Smooth muscle cell (in vitro differentiated cells): ENCODE data around the gene KCNK2. TPM values are rescaled to one million over a fixed set of nuclear protein-coding genes. Genes with fewer than 3 reads are reported as not detected.

Experiments
- DNase-seq: peaks from one replicate; lab custom pipeline; 2025; ENCODE audit not compliant: unreplicated experiment; lab: John Stamatoyannopoulos, UW
- H2AFZ ChIP-seq: fragments of 200-600 bp; sonication (generic); 2 replicates; pipeline ENCODE4 v1.6.0; 2016; ENCODE audit warnings: antibody characterized with exemption, low read depth, mild to moderate bottlenecking
- H3F3A ChIP-seq: fragments of 200-600 bp; sonication (generic); 2 replicates; pipeline ENCODE4 v1.6.0; 2017; ENCODE audit warnings: antibody characterized with exemption, low read depth
- H3K27ac ChIP-seq: fragments of 200-600 bp; sonication (generic); 2 replicates; pipeline ENCODE4 v1.5.1; 2016; ENCODE audit warnings: low read depth, mild to moderate bottlenecking
- H3K27me3 ChIP-seq: fragments of 200-600 bp; sonication (generic); 2 replicates; pipeline ENCODE4 v1.6.1; 2016; ENCODE audit warnings: low read depth, mild to moderate bottlenecking
- H3K36me3 ChIP-seq: fragments of 200-600 bp; sonication (generic); 2 replicates; pipeline ENCODE4 v1.5.1; 2016; ENCODE audit warnings: low read depth
- H3K4me1 ChIP-seq: fragments of 200-600 bp; sonication (generic); 2 replicates; pipeline ENCODE4 v1.5.1; 2016; ENCODE audit warnings: low read depth
- H3K4me2 ChIP-seq: fragments of 200-600 bp; sonication (generic); 2 replicates; pipeline ENCODE4 v1.6.0; 2016; ENCODE audit warnings: mild to moderate bottlenecking
- H3K4me3 ChIP-seq: fragments of 200-600 bp; sonication (generic); 2 replicates; pipeline ENCODE4 v1.5.1; 2016; ENCODE audit warnings: mild to moderate bottlenecking
- H3K79me2 ChIP-seq: fragments of 200-600 bp; sonication (generic); 2 replicates; pipeline ENCODE4 v1.6.0; 2016; ENCODE audit warnings: low read depth, mild to moderate bottlenecking
- H3K9ac ChIP-seq: fragments of 200-600 bp; sonication (generic); 2 replicates; pipeline ENCODE4 v1.6.0; 2016; ENCODE audit warnings: low read depth
- H3K9me3 ChIP-seq: fragments of 200-600 bp; sonication (generic); replicated peaks from 2 replicates; pipeline ENCODE4 v1.5.1; 2016; ENCODE audit warnings: low read depth
- H4K20me1 ChIP-seq: fragments of 200-600 bp; sonication (generic); 2 replicates; pipeline ENCODE4 v1.6.0; 2016; ENCODE audit warnings: low read depth
- CTCF ChIP-seq: fragments of 200-600 bp; sonication (generic); IDR thresholded peaks from 2 replicates; pipeline ENCODE4 v1.5.1; 2017; ENCODE audit warnings: borderline replicate concordance, mild to moderate bottlenecking, antibody characterized with exemption; ENCODE audit not compliant: insufficient read depth, poor library complexity, severe bottlenecking
- WGBS: methylation state at CpG from one replicate; pipeline ENCODE4 v1.1.7; 2016; ENCODE audit warnings: low lambda C conversion rate; 5-methylcytosine and 5-hydroxymethylcytosine counted together
- polyA plus RNA-seq: library from polyadenylated mRNA; unstranded; fragments of >200 nt; fragmentation: Nextera tagmentation; extraction: Ambion mirVana; gene quantifications from 2 replicates; pipeline ENCODE4 v1.2.1, GENCODE V29; 2016
- total RNA-seq: library from RNA; depleted of rRNA; stranded (reverse); fragments of >200 nt; gene quantifications from 2 replicates; pipeline ENCODE4 v1.2.3, GENCODE V29; 2014

The KCNK2 gene
- total and polyA plus RNA-seq, 2 experiments from 2014 or later, result not detected

- H3K4me3 ChIP-seq, result no peak overlapping the region
- WGBS, result 64% methylated on average over 1 of the region's 1 CpG
- H3K9ac ChIP-seq, result no peak overlapping the region
- H3K27me3 ChIP-seq, result peaks cover 60% of the 10 kb centered on the region
- no peak for DNase-seq
- no peaks in the 10 kb centered on the region for H4K20me1 ChIP-seq
- no peak overlapping the region for H3K4me2 ChIP-seq
- H3K9me3 ChIP-seq, result no peaks in the 10 kb centered on the region
- no peaks in the 10 kb centered on the region for H3K36me3 ChIP-seq
- no peak overlapping the region for H3K27ac ChIP-seq
- peak; percentile 18 for TF ChIP-seq CTCF
- H2AFZ ChIP-seq, result no peak overlapping the region
- no peaks in the 10 kb centered on the region for H3K79me2 ChIP-seq
- H3K4me1 ChIP-seq, result no peaks in the 10 kb centered on the region
- no peaks in the 10 kb centered on the region for H3F3A ChIP-seq
These were observed 6.2 kb upstream of the KCNK2 start for GRCh38 chr1:215076322-215076721.

- no peaks in the 10 kb centered on the region for H3K9me3 ChIP-seq
- no peaks in the 10 kb centered on the region for H3F3A ChIP-seq
- H3K79me2 ChIP-seq, result no peaks in the 10 kb centered on the region
- H3K27ac ChIP-seq, result no peak overlapping the region
- WGBS, result 65% methylated on average over 2 of the region's 2 CpGs
- H4K20me1 ChIP-seq, result no peaks in the 10 kb centered on the region
- no peak overlapping the region for H3K9ac ChIP-seq
- no peaks in the 10 kb centered on the region for H3K36me3 ChIP-seq
- no peak overlapping the region for H2AFZ ChIP-seq
- no peak for DNase-seq
- H3K4me3 ChIP-seq, result no peak overlapping the region
- TF ChIP-seq CTCF, result no peak
- H3K27me3 ChIP-seq, result peaks cover 70% of the 10 kb centered on the region
- H3K4me1 ChIP-seq, result no peaks in the 10 kb centered on the region
- no peak overlapping the region for H3K4me2 ChIP-seq
These were observed 3.1 kb upstream of the KCNK2 start for GRCh38 chr1:215079456-215079855.

GRCh38 chr1:215081661-215082531, 641 bp upstream of the KCNK2 start:
- no peak overlapping the region for H3K9ac ChIP-seq
- peaks cover 94% of the 10 kb centered on the region for H3K27me3 ChIP-seq
- H4K20me1 ChIP-seq, result no peaks in the 10 kb centered on the region
- peak overlapping the region; percentile 91 for H3K4me2 ChIP-seq
- no peaks in the 10 kb centered on the region for H3K9me3 ChIP-seq
- H3K36me3 ChIP-seq, result no peaks in the 10 kb centered on the region
- H3F3A ChIP-seq, result no peaks in the 10 kb centered on the region
- TF ChIP-seq CTCF, result no peak
- H3K4me1 ChIP-seq, result no peaks in the 10 kb centered on the region
- peak overlapping the region; percentile 54 for H3K4me3 ChIP-seq
- DNase-seq, result no peak
- no peaks in the 10 kb centered on the region for H3K79me2 ChIP-seq
- no peak overlapping the region for H2AFZ ChIP-seq
- no peak overlapping the region for H3K27ac ChIP-seq
- WGBS, result 2% methylated on average over 38 of the region's 44 CpGs
